NCI-H774 (cell line): ENCODE results near the gene HMGXB4.

ENCODE experiments used
- DNase-seq: peaks from one replicate; lab custom pipeline; 2025; lab: John Stamatoyannopoulos, UW

Gene HMGXB4

DNA sequence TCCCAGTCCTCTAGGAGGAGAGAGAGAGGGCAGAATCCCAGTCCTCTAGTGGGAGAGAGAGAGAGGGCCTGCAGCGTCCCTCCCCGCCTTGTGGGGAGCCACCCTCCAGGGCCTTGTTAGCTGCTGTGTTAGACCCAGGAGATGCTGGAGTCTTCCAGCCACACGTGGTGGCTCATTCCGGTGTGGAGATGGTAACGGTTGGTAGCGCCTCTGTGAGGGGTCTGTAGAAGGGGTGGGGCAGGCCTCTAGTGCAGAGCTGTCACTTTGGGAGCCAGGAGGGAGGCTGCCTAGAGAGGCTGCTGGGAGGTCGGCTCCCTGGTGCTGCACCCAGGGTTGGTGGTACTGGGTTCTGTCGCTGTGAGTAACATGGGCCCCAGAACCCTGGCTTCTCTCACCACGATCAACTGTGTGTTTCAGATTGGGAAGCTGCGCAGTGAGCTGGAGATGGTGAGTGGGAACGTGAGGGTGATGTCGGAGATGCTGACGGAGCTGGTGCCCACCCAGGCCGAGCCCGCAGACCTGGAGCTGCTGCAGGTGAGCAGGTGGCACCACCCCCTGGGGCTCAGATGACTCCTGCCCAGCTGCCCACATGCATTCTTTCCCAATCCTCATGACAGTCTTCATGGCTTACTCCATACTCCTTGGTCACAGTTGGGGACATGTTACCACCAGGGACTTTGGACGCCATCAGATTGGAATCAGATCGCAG is 69.7 kb downstream of the HMGXB4 start:
- DNase-seq: no peak

DNA sequence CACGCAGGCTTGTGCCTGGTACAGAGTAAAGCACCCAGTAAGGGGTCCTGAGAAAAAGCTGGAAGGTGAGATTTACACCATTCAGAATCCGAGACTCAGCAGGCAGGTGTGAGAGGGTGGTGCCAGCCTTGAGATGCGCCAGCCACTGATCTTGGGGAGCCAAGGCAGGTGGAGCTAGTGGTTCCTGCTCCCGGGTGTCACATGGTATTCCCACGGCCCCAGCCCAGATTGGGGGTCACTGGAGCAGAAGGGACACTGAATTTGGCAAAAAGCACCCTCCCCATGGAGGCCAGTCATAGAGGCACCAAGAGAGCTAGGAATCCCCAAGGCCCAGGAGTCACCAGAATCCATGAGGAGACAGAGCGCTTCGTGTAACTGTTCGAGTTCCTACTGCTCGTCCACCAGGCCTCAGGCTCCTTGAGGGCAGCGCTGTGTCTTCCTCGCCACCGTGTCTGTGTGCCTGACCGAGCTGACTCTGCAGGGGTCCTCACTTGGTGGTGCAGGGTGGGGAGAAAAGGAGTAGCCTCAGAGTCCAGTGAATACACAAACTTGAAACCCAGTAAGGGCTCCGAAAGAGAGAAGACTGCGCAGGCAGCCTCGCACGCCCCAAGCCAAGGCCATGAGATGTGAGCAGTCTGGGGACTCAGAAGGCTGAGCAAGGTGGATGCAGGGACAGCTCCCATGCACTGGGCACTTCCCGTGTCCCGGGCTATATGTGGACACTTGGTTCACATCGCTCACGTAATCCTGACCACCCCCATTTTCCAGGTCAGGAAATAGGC is 70.6 kb downstream of the HMGXB4 start:
- DNase-seq: no peak

DNA sequence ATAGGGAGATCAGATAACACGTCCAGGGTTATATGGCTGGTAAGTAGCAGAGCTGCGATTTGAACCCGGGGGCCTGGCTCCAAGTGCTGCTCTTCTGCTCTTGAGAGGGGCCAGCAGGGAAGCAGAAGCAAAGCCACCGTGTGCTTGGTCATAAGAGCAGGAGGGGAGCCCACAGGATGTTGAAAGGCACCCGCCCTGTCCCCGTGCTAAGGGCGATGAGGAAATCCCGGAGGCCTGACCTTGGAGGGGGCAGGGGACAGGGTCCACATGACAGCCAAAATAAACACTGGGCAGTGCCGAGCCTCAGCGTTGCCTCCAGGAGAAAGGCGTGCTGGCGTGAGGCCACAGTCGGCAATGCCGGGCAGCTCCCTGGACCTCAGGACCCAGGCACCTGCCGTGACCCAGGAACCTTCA is 71.2 kb downstream of the HMGXB4 start:
- no peak for DNase-seq

DNA sequence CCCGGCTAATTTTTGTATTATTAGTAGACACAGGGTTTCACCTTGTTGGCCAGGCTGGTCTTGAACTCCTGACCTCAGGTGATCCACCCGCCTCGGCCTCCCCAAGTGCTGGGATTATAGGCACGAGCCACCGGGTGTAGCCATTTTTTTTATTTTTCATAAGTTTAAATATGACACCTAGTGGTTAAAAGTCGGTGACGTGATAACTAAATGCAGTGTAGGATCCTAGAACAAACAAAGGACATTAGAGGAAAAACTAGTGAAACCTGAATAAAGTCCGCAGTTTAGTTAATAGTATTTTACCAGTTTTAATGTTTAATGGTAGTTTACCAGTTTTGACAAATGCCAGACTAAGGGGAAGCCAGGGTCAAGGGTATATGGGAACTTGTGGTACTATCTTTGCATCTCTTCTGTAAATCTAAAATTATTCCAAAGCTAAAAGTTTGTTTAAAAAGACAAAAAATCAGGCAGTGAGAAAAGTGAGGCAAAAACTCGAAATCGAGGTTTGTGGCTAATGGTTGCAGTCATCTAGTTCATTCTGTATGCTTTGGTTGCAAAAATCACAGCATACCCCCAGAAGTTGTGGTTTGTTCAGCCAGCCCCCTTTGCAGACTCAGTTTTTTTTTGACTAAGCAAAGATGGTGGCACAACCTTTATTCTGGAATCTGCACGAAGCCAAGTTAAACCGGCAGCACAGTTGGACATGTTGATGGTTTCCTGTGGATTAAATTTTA is 72.0 kb downstream of the HMGXB4 start:
- no peak for DNase-seq

DNA sequence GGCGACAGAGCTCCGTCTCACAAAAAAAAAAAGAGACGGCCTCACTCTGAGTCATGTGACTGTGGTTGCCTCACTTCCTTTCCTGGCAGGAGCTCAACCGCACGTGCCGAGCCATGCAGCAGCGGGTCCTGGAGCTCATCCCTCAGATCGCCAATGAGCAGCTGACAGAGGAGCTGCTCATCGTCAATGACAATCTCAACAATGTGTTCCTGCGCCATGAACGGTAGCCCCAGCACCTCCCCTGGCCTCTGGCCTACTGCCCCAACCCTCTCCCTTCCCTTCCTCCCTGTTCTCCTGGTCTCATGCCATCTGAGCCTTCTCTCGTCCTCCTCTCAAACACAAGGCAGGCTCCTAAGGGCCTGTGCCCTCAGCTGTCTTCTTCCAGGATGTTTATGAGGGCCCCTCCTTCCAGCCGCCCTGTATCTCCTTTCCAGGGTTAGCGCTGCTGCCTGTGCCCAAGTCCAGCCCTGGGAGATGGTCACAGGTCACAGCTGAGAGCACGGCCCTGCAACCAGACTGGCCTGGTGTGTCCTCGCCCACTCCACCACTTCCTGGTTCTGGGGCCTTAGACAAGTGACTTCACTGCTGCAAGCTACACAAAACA is 73.1 kb downstream of the HMGXB4 start:
- DNase-seq: no peak

DNA sequence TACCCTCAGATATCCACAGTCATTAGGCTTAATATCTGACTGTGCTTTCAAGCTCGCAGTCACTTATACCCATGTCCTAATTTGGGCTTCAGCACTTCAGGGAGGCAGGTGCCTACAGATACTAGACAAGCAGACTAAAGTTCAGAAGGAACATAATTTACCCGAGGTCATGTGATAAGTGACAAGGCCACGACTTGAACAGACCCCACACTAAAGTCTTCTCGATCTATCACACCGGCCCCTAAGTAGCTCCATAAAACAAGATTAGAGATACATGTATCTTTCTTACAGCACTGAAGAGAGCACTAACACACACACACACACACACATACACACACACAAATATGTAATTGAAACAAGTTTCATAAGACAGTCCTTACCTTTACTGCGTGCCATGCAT is 75.0 kb downstream of the HMGXB4 start:
- no peak for DNase-seq

DNA sequence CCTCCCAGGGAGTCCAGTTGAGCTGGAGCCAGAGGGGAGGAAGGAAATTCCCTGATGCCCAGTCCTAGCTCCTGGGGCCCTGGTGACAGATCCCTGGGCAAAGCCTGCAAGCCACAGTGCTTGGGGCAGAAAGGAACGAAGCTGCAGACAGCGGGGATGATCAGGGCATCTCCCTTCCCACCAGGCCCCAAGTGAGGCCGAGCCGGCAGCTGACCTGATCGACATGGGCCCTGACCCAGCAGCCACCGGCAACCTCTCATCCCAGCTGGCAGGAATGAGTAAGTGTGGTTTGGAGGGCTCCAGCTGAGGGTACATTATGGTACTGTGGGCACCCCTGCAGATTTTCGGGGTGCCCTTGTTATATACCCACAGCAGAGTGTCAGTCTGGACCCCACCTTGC is 75.9 kb downstream of the HMGXB4 start:
- DNase-seq: no peak

DNA sequence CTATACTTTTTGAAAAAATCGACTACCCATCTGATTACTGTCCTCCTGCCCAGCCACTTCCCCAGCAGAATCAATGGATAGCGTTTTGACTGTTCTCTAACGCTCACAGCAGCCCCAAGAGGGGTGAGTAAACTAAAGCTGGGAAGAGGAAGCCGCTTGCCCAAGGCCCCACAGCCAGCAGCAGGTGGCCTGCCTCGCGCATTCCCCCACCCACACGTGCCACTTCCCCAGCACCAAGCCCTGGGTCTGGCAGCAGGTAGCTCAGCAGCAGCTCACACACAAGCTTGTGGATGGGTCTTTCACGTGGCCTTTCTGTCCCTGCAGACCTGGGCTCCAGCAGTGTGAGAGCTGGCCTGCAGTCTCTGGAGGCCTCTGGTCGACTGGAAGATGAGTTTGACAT is 76.7 kb downstream of the HMGXB4 start:
- DNase-seq: no peak

DNA sequence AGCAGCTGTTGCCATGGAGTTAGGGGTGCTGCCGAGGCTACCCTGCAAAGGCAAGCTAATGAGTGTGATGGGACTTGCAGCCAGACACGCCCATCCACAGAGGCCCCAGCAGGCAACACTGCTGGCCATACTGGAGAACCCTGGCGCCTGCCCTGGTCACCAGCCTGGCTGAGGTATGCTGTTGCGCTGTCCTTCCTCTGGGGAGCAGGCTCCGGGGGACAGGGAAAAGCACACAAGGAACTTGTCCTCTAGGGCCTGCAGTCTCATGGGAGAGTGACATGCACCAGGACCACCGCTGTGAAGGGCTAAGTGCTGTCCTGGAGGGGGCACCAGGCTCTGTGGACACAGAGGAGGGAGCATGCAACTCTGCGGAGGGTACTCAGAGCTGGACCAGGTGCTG is 78.2 kb downstream of the HMGXB4 start:
- DNase-seq: no peak

DNA sequence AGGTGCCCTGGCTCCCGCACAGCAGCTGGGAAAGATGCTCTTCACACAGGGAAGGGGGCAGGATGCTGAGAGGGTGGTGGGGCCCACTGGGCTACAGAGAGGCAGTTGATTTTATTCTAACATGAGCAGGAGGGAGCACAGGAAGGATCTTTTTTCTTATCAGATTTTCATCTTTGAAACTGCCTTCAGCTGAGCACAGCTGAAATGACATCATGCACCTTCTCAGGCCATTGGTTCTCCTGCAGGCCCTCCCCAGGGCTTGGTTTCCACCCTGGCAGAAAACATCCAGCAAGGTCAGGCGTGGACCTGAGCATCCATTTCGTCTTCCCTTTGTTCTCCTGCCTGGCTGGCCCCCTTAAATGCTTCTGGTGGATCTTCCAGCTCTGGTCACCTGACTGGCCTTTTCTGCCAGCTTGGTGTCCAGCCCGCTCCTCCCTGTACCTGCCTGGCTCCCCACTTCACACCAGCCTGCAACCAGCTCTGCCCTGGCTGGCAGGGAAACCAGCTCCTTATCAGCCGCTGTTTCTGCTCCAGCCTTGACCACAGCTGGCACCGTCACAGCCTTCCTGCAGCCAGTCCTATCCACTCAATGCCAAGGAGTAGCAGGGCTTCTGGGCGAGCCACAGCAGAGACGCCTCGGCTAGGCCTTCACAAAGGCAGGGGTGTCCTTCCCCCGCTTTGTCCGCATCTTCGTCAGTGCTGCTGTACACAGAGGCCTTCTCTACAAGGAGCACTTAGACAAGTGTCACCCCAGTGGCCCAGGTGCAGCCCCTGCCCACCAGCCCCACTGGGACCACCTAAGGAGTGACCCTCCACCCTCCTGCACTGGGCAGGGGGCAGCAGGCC is 78.9 kb downstream of the HMGXB4 start:
- DNase-seq: no peak

DNA sequence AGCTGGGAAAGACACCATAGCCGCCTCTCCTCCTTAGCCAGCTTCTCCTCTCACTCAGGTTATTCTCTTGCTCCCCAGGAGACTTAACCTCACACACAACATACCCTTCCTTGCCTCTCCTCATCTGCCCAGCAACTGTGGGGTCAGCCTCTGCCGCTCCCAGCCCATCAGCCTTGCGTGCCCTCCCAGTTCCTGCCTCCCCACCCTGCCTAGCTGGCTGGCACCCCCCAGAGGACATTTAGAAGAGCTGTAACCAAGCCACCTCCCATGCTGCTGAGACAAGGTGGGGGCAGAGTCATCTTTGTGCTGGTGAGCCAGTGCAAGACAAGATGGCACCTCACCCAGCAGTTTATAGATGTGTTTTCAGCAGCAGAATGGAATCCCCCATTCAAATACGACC is 80.6 kb downstream of the HMGXB4 start:
- DNase-seq: no peak

DNA sequence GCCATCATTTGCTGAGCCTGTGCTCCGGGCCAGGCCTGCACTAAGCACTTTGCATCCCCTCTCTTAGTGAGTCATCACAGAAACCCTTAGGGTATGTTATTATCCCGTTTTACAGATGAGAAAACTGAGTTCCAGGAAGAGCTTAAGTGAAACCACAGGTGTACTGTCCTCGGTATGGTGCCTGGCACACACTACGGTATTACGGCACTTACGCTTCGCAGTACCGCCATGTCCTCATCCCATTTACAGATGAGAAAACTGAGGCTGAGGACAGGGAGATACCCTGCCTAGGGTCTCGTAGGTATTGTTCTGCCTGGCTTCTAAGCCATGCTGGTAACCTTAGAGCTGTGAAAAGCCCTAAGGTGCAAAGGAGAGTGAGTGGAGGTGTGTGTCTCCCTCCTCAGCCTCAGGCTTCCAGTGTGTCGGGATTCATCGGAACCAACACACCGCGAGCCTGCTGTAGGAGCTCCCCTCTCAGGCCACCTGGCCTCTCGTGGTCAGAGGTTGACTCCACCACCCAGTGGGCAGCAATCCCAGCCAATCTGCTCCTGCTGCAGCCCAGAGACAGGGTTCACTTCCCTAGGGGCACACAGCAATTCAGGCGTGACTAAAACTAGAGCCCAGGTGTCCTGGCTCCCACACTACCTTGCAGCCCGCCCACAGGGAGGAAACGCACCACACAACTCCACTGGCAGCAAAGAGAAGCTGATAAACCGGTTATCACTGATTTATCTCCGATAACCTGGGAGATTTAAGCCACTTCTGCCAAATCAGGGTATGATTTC is 84.0 kb downstream of the HMGXB4 start:
- DNase-seq: no peak

DNA sequence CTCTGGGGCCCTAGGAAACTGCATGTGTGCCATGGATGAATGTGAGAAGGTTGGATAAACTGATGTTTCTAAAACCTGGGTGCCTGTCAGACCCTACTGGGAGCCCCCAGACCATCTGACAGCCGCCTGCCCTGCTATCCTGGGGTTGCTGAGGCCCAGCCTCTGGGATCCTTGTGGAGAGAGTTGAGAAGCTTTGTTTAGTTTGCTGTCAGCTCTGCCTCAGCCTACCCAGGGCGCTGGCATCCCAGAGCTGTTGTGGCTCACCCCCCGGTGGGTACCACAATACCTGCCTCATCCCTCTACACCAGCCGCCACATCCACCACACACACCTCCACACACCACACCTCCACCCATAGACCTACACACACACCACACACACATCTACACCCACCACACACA is 85.1 kb downstream of the HMGXB4 start:
- DNase-seq: no peak

DNA sequence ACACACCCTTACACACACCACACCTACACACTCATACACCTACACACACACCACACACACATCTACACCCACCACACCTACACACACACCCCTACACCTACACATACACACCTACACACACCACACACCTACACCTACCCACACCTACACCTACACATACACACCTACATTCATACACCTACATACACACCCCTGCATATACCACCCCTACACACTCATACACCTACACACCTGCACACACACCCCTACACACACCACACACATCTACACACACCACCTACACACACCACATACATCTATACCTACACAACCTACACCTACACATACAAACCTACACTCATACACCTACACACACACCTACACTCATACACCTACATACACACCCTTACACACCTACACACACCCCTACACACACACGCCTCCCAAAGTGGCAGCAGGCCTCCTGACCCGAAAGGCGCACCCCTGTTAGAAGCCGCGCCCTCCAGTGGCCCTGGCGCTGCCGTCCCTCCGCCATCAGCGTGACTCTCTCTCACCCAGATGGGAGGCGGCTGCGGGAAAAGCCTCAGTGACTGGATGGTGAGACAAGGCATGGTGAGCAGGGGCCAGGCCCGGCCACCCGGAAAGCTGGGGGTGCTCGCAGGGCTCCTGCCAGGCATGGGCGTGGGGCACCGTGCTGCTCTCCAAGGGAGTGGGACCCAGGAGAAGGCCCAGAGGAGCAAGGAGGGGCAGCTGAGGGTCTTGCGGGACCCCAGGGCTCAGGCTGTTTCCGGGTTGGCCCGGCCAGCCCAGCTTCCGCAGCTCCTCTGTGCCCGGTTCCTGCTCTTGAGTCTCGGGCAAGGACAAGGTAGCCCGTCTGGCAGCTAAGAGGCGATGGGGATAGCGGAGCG is 86.6 kb downstream of the HMGXB4 start:
- no peak for DNase-seq

DNA sequence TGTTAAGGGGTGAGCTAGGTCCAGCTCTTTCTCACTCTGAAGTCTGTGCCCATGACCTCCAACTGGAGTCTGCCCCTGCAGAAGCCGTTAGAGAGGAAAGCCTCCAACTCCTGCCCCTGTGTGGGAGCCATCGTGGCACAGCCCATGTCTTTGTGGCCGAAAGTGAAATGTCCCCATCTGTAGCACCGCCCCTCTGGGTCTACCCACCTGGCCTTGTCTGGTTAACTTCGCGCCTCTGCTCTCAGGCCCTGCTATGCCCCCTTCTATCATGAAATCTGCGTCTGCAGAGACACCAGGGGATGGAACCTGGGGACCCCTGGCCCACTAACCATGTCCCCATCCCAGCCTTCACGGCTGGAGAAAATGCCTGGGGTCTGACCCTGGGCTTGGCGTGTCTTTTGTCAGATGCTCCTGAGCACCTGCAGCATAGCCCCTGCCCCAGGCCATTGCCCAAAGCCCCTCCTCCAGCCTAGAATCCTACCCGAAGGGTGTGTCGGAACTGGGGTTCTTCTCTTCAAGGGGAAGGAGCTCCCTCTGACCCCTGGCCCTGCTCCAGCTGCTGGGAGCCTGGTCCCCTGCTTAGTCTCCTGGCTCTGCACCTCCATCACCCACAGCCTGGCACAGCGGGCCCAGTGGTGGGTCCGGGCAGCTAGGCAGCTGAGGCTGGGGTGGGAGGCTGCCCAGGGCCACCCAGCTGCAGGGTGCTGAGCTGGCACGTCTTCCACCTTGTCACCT is 87.8 kb downstream of the HMGXB4 start:
- no peak for DNase-seq
